Measurements from ENCODE around the gene C19orf44. TPM values are rescaled to one million over a fixed set of nuclear protein-coding genes. Genes with fewer than 3 reads are reported as not detected.
A peak's percentile ranks its signal among the peaks of the same experiment; 100 is the strongest.

C19orf44 gene
- polyA plus RNA-seq, 2 donors = 1.6 to 2.5 TPM

GRCh38 chr19:16520986-16521624 is 24.9 kb downstream of the C19orf44 start:
- WGBS, 2 donors = 87 to 90% methylated on average over 18 of the region's 18 CpGs
- H3K27ac ChIP-seq (ENCODE audit: low read depth in 2 of 2, low read length in 1 of 2) = no peak overlapping the region
- H3K27me3 ChIP-seq (ENCODE audit: control insufficient read depth in 1 of 2, insufficient read depth in 2 of 2, low read length in 2 of 2) = no peaks in the 10 kb centered on the region
- no peaks in the 10 kb centered on the region for H3K4me1 ChIP-seq (ENCODE audit: control insufficient read depth in 2 of 2, insufficient read depth in 2 of 2, low read length in 1 of 2)
- peaks cover 0 to 4% of the 10 kb centered on the region in 2 donors for H3K9me3 ChIP-seq (ENCODE audit: control insufficient read depth in 2 of 2, insufficient read depth in 1 of 2, low read depth in 1 of 2, low read length in 1 of 2)
- peaks cover 44 to 83% of the 10 kb centered on the region in 2 donors for H3K36me3 ChIP-seq (ENCODE audit: control insufficient read depth in 2 of 2, insufficient read depth in 2 of 2, low read length in 1 of 2)
- H3K4me3 ChIP-seq (ENCODE audit: low read depth in 1 of 2, low read length in 2 of 2) = no peak overlapping the region

GRCh38 chr19:16521715-16522289 is 25.6 kb downstream of the C19orf44 start:
- no peaks in the 10 kb centered on the region for H3K4me1 ChIP-seq (ENCODE audit: control insufficient read depth in 2 of 2, insufficient read depth in 2 of 2, low read length in 1 of 2)
- H3K36me3 ChIP-seq (ENCODE audit: control insufficient read depth in 2 of 2, insufficient read depth in 2 of 2, low read length in 1 of 2) = peaks cover 45 to 87% of the 10 kb centered on the region in 2 donors
- WGBS, 2 donors = 91 to 92% methylated on average over 9 to 10 of the region's 10 CpGs
- no peak overlapping the region for H3K4me3 ChIP-seq (ENCODE audit: low read depth in 1 of 2, low read length in 2 of 2)
- H3K27ac ChIP-seq (ENCODE audit: low read depth in 2 of 2, low read length in 1 of 2) = no peak overlapping the region
- no peaks in the 10 kb centered on the region for H3K27me3 ChIP-seq (ENCODE audit: control insufficient read depth in 1 of 2, insufficient read depth in 2 of 2, low read length in 2 of 2)
- peaks cover 0 to 4% of the 10 kb centered on the region in 2 donors for H3K9me3 ChIP-seq (ENCODE audit: control insufficient read depth in 2 of 2, insufficient read depth in 1 of 2, low read depth in 1 of 2, low read length in 1 of 2)

- Histone ChIP-seq H3K4me3 (ENCODE audit: low read depth in 1 of 2, low read length in 2 of 2) (no peak overlapping the region), H3K9me3 (ENCODE audit: control insufficient read depth in 2 of 2, insufficient read depth in 1 of 2, low read depth in 1 of 2, low read length in 1 of 2) (peaks cover 0 to 2% of the 10 kb centered on the region in 2 donors), H3K27ac (ENCODE audit: low read depth in 2 of 2, low read length in 1 of 2) (no peak overlapping the region), H3K4me1 (ENCODE audit: control insufficient read depth in 2 of 2, insufficient read depth in 2 of 2, low read length in 1 of 2) (peaks cover 0 to 2% of the 10 kb centered on the region in 2 donors), H3K27me3 (ENCODE audit: control insufficient read depth in 1 of 2, insufficient read depth in 2 of 2, low read length in 2 of 2) (no peaks in the 10 kb centered on the region), H3K36me3 (ENCODE audit: control insufficient read depth in 2 of 2, insufficient read depth in 2 of 2, low read length in 1 of 2) (peaks cover 50 to 88% of the 10 kb centered on the region in 2 donors)
- 94 to 95% methylated on average over 25 of the region's 25 CpGs for WGBS, 2 donors
These were observed 26.6 kb downstream of the C19orf44 start for GRCh38 chr19:16522559-16523377.

- 96 to 97% methylated on average over 54 of the region's 54 CpGs for WGBS, 2 donors
- Histone ChIP-seq H3K36me3 (ENCODE audit: control insufficient read depth in 2 of 2, insufficient read depth in 2 of 2, low read length in 1 of 2) (peaks cover 54 to 80% of the 10 kb centered on the region in 2 donors), H3K4me1 (ENCODE audit: control insufficient read depth in 2 of 2, insufficient read depth in 2 of 2, low read length in 1 of 2) (peaks cover 0 to 2% of the 10 kb centered on the region in 2 donors), H3K9me3 (ENCODE audit: control insufficient read depth in 2 of 2, insufficient read depth in 1 of 2, low read depth in 1 of 2, low read length in 1 of 2) (no peaks in the 10 kb centered on the region), H3K27ac (ENCODE audit: low read depth in 2 of 2, low read length in 1 of 2) (no peak overlapping the region), H3K4me3 (ENCODE audit: low read depth in 1 of 2, low read length in 2 of 2) (no peak overlapping the region), H3K27me3 (ENCODE audit: control insufficient read depth in 1 of 2, insufficient read depth in 2 of 2, low read length in 2 of 2) (no peaks in the 10 kb centered on the region)
These were observed 29.0 kb downstream of the C19orf44 start for GRCh38 chr19:16524991-16525734.

- H3K27me3 ChIP-seq (ENCODE audit: control insufficient read depth in 1 of 2, insufficient read depth in 2 of 2, low read length in 2 of 2) = no peaks in the 10 kb centered on the region
- H3K27ac ChIP-seq (ENCODE audit: low read depth in 2 of 2, low read length in 1 of 2) = no peak overlapping the region
- 94 to 96% methylated on average over 29 of the region's 29 CpGs for WGBS, 2 donors
- H3K4me1 ChIP-seq (ENCODE audit: control insufficient read depth in 2 of 2, insufficient read depth in 2 of 2, low read length in 1 of 2) = peaks cover 0 to 2% of the 10 kb centered on the region in 2 donors
- H3K9me3 ChIP-seq (ENCODE audit: control insufficient read depth in 2 of 2, insufficient read depth in 1 of 2, low read depth in 1 of 2, low read length in 1 of 2) = no peaks in the 10 kb centered on the region
- no peak overlapping the region for H3K4me3 ChIP-seq (ENCODE audit: low read depth in 1 of 2, low read length in 2 of 2)
- peaks cover 53 to 80% of the 10 kb centered on the region in 2 donors for H3K36me3 ChIP-seq (ENCODE audit: control insufficient read depth in 2 of 2, insufficient read depth in 2 of 2, low read length in 1 of 2)
These were observed 29.7 kb downstream of the C19orf44 start for GRCh38 chr19:16525751-16526481.

- Histone ChIP-seq H3K4me1 (ENCODE audit: control insufficient read depth in 2 of 2, insufficient read depth in 2 of 2, low read length in 1 of 2) (peaks cover 0 to 2% of the 10 kb centered on the region in 2 donors), H3K4me3 (ENCODE audit: low read depth in 1 of 2, low read length in 2 of 2) (no peak overlapping the region), H3K36me3 (ENCODE audit: control insufficient read depth in 2 of 2, insufficient read depth in 2 of 2, low read length in 1 of 2) (peaks cover 58 to 82% of the 10 kb centered on the region in 2 donors), H3K27ac (ENCODE audit: low read depth in 2 of 2, low read length in 1 of 2) (peak overlapping the region in 1 of 2 donors; percentile 43), H3K9me3 (ENCODE audit: control insufficient read depth in 2 of 2, insufficient read depth in 1 of 2, low read depth in 1 of 2, low read length in 1 of 2) (no peaks in the 10 kb centered on the region), H3K27me3 (ENCODE audit: control insufficient read depth in 1 of 2, insufficient read depth in 2 of 2, low read length in 2 of 2) (no peaks in the 10 kb centered on the region)
- 78 to 80% methylated on average over 13 to 14 of the region's 14 CpGs for WGBS, 2 donors
These were observed 31.2 kb downstream of the C19orf44 start for GRCh38 chr19:16527334-16527935.

GRCh38 chr19:16527971-16528521 is 31.9 kb downstream of the C19orf44 start:
- Histone ChIP-seq H3K4me1 (ENCODE audit: control insufficient read depth in 2 of 2, insufficient read depth in 2 of 2, low read length in 1 of 2) (peaks cover 0 to 2% of the 10 kb centered on the region in 2 donors), H3K27ac (ENCODE audit: low read depth in 2 of 2, low read length in 1 of 2) (no peak overlapping the region), H3K4me3 (ENCODE audit: low read depth in 1 of 2, low read length in 2 of 2) (no peak overlapping the region), H3K9me3 (ENCODE audit: control insufficient read depth in 2 of 2, insufficient read depth in 1 of 2, low read depth in 1 of 2, low read length in 1 of 2) (no peaks in the 10 kb centered on the region), H3K36me3 (ENCODE audit: control insufficient read depth in 2 of 2, insufficient read depth in 2 of 2, low read length in 1 of 2) (peaks cover 63 to 82% of the 10 kb centered on the region in 2 donors), H3K27me3 (ENCODE audit: control insufficient read depth in 1 of 2, insufficient read depth in 2 of 2, low read length in 2 of 2) (no peaks in the 10 kb centered on the region)
- 89 to 94% methylated on average over 12 of the region's 12 CpGs for WGBS, 2 donors

GRCh38 chr19:16529466-16530144 is 33.4 kb downstream of the C19orf44 start:
- Histone ChIP-seq H3K4me3 (ENCODE audit: low read depth in 1 of 2, low read length in 2 of 2) (no peak overlapping the region), H3K36me3 (ENCODE audit: control insufficient read depth in 2 of 2, insufficient read depth in 2 of 2, low read length in 1 of 2) (peaks cover 60 to 80% of the 10 kb centered on the region in 2 donors), H3K27me3 (ENCODE audit: control insufficient read depth in 1 of 2, insufficient read depth in 2 of 2, low read length in 2 of 2) (no peaks in the 10 kb centered on the region), H3K9me3 (ENCODE audit: control insufficient read depth in 2 of 2, insufficient read depth in 1 of 2, low read depth in 1 of 2, low read length in 1 of 2) (no peaks in the 10 kb centered on the region), H3K4me1 (ENCODE audit: control insufficient read depth in 2 of 2, insufficient read depth in 2 of 2, low read length in 1 of 2) (peaks cover 0 to 2% of the 10 kb centered on the region in 2 donors), H3K27ac (ENCODE audit: low read depth in 2 of 2, low read length in 1 of 2) (no peak overlapping the region)
- 91 to 92% methylated on average over 25 of the region's 25 CpGs for WGBS, 2 donors

Data from esophagus (tissue), 2 donors.